Panc1 (cell line): Measurements from ENCODE around the gene DMGDH. TPM values are rescaled to one million over a fixed set of nuclear protein-coding genes. Genes with fewer than 3 reads are reported as not detected.

Experiments used
- total RNA-seq: library from RNA; stranded (reverse); gene quantifications from one replicate; pipeline ENCODE4 v1.2.1, GENCODE V29; 2021; ENCODE audit not compliant: unreplicated experiment

DMGDH gene
- total RNA-seq, 1 experiment from 2014 or later: 0.54 TPM

Other genes starting within 250 kb of the DMGDH start
- gene ARSB, start 84.4 kb downstream of the DMGDH start, total RNA-seq: 18.1 TPM
- not detected for gene BHMT2, start 93 bp upstream of the DMGDH start, total RNA-seq
- gene BHMT, start 42.1 kb upstream of the DMGDH start, total RNA-seq: not detected
- gene JMY, start 166.5 kb upstream of the DMGDH start, total RNA-seq: 6.1 TPM